Measurements from ENCODE around the gene COQ8B. TPM values are rescaled to one million over a fixed set of nuclear protein-coding genes. Genes with fewer than 3 reads are reported as not detected.
A peak's percentile ranks its signal among the peaks of the same experiment; 100 is the strongest.

COQ8B gene
- total RNA-seq, 1 donor: 29.5 TPM

DNA sequence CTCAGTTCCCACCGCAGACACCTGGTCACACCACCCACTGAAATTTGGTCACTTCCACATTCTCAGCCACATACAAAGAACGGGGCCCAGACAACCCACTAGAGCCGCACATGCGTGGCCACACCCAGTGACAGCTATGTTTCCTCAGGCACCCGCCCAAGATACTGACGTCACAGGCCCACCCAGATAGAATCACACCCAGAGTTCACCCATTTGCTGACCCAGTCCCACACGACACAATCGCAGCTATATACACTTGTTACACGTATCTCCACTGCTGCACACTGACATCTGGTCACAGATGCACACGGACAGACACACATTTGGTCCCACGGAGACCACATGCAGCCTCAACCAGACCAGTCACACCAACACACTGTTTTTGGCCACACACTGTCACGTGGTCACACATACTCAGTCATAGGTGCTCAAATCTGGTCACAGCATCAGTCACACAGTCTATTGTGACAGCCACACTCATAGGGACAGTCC lies 29.1 kb downstream of the COQ8B start:
- peak overlapping the region; percentile 100 for H3K4me3 ChIP-seq (ENCODE audit: low read depth, low read length)
- peak; percentile 92 for DNase-seq (ENCODE audit: low read depth)
- TF ChIP-seq, protein P1, sequence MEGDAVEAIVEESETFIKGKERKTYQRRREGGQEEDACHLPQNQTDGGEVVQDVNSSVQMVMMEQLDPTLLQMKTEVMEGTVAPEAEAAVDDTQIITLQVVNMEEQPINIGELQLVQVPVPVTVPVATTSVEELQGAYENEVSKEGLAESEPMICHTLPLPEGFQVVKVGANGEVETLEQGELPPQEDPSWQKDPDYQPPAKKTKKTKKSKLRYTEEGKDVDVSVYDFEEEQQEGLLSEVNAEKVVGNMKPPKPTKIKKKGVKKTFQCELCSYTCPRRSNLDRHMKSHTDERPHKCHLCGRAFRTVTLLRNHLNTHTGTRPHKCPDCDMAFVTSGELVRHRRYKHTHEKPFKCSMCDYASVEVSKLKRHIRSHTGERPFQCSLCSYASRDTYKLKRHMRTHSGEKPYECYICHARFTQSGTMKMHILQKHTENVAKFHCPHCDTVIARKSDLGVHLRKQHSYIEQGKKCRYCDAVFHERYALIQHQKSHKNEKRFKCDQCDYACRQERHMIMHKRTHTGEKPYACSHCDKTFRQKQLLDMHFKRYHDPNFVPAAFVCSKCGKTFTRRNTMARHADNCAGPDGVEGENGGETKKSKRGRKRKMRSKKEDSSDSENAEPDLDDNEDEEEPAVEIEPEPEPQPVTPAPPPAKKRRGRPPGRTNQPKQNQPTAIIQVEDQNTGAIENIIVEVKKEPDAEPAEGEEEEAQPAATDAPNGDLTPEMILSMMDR (IDR thresholded peaks at IDR 0.05; ENCODE audit: insufficient read depth, low read length): no peak

- H3K4me3 ChIP-seq (ENCODE audit: low read depth, low read length): peak overlapping the region; percentile 100
- TF ChIP-seq, protein P1 (IDR thresholded peaks at IDR 0.05; ENCODE audit: insufficient read depth, low read length): no peak
- no peak for DNase-seq (ENCODE audit: low read depth)
These were observed 29.7 kb downstream of the COQ8B start for GRCh38 chr19:40686882-40687524.

DNA sequence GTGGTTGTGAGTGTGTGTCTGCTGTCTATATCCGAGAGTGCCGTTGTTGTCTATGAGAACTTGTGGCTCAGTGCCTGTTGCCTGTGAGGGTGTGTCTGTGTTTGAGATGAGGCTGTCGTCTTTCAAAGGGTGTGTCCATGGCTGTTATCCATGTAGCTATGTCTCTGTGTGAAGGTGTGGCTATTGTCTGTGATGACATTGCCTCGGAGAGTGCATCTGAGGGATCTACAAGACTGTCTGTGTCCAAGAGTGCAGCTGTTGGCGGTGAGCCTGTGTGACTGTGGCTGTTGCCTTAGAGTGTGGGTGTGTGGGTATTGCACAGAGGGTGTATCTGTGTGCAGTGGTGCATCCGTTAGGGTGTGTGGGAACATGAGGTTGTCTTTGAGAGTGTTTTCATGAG lies 31.1 kb downstream of the COQ8B start:
- no peak overlapping the region for H3K4me3 ChIP-seq (ENCODE audit: low read depth, low read length)
- peak; percentile 25 for DNase-seq (ENCODE audit: low read depth)
- TF ChIP-seq, protein P1 (IDR thresholded peaks at IDR 0.05; ENCODE audit: insufficient read depth, low read length): no peak

- TF ChIP-seq, protein P1 (IDR thresholded peaks at IDR 0.05; ENCODE audit: insufficient read depth, low read length): no peak
- no peak for DNase-seq (ENCODE audit: low read depth)
- H3K4me3 ChIP-seq (ENCODE audit: low read depth, low read length): no peak overlapping the region
These were observed 31.6 kb downstream of the COQ8B start for GRCh38 chr19:40685016-40685526.

DNA sequence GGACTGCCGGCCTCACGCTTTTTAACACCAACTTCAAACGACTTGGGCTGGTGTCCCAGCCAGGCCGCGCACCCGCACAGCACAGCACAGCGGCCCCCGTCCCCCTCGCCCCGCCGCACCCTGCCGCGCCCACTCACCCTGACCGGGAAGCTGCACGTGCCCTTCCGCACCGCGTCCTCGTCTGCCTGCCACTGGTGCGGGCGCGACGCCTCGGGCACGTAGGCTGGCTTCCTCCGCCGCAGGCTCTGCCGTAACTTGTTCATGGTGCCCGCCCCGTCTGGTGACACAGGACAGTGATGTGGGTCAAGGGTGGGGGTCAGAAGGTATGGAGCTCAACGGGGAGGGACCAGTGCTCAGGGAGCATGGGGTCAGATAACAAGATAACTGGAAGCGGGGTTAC lies 32.4 kb downstream of the COQ8B start:
- H3K4me3 ChIP-seq (ENCODE audit: low read depth, low read length): no peak overlapping the region
- DNase-seq (ENCODE audit: low read depth): no peak
- TF ChIP-seq, protein P1 (IDR thresholded peaks at IDR 0.05; ENCODE audit: insufficient read depth, low read length): no peak

DNA sequence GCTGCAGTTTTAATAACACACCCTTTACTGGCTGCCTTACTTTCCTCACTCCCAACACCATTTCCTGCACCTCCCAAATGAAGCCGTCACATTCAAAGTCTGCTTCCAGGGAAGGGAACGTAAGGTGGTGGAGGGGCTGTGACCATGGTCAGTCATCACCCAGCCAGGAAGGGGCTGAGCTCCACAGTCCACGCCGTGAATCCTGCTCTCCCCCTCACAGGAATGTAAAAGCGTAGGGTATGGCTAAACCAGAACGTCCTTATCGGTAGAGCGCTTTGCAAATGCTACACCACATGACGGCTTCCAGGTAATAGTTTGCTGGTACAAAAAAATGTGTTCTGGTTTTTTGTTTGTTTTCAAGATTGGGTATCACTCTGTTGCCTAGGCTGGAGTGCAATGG lies 33.2 kb downstream of the COQ8B start:
- DNase-seq (ENCODE audit: low read depth): no peak
- TF ChIP-seq, protein P1 (IDR thresholded peaks at IDR 0.05; ENCODE audit: insufficient read depth, low read length): no peak
- no peak overlapping the region for H3K4me3 ChIP-seq (ENCODE audit: low read depth, low read length)
